GM12891 (cell line): Measurements from ENCODE around the gene SMYD3.

Experiments
- POLR2AphosphoS5 ChIP-seq: IDR thresholded peaks from 2 replicates; pipeline ENCODE4 v1.6.1; 2011; ENCODE audit warnings: low read depth, low read length, control low read depth
- TAF1 ChIP-seq: IDR thresholded peaks from 2 replicates; pipeline ENCODE4 v1.6.1; 2011; ENCODE audit warnings: low read depth, low read length, control low read depth

DNA sequence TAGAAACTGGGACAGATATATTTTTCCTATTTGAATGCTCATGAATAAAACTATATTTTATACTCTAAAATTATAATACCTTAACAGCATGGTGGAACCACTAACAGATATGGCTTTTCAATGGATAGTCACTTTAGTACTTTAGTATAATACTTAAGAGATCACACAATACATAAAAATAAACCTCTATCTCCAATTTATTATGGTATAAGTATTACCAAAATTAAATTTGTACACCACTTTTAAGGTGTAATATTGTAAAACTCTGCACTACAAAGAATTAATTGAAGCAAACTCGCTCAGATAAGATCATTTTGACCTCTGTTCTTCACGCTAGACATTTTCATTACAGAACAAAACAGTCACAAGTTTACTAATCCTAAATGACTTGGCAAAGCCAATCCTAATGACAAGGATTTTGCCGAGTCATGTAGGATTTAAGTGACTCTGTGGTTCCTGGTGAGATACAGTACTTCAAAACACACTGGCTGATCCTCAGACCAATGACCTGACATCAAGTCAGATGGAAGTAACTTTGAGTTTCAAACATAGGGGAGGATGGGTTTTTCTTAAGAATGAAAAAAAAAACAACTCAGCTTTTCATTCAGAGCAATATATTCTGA is 200.6 kb downstream of the SMYD3 start:
- TF ChIP-seq TAF1: no peak
- TF ChIP-seq POLR2AphosphoS5: no peak
